OCI-LY1 (cell line): ENCODE measurements around the gene LIN7B.
"Not testable (repeated sequence)": the region's sequence is repeated elsewhere in the genome, so short reads cannot be mapped to it uniquely, and the experiment has no call there.

Experiments used
- H2AFZ ChIP-seq: fragments of 200-600 bp; sonication (generic), shearing (Covaris generic); 2 replicates; pipeline ENCODE4 v1.6.0; 2014; ENCODE audit warnings: antibody characterized with exemption, mild to moderate bottlenecking, low read length
- H3F3A ChIP-seq: fragments of 200-600 bp; sonication (generic), shearing (Covaris generic); 2 replicates; pipeline ENCODE4 v1.6.0; 2014; ENCODE audit warnings: mild to moderate bottlenecking, antibody characterized with exemption, low read length, moderate library complexity; ENCODE audit not compliant: insufficient read depth
- H3K27ac ChIP-seq: fragments of 200-600 bp; sonication (generic); 2 replicates; pipeline ENCODE4 v1.5.1; 2014; ENCODE audit warnings: low read length, mixed run types, mild to moderate bottlenecking, low read depth; ENCODE audit not compliant: poor library complexity, severe bottlenecking
- H3K27me3 ChIP-seq: fragments of 200-600 bp; sonication (generic); 2 replicates; pipeline ENCODE4 v1.6.0; 2014; ENCODE audit warnings: antibody characterized with exemption, mild to moderate bottlenecking, low read length, moderate library complexity; ENCODE audit not compliant: insufficient read depth
- H3K36me3 ChIP-seq: fragments of 200-600 bp; sonication (generic); 2 replicates; pipeline ENCODE4 v1.6.1; 2014; ENCODE audit warnings: mild to moderate bottlenecking, antibody characterized with exemption, low read length, moderate library complexity, mixed read lengths; ENCODE audit not compliant: insufficient read depth
- H3K4me1 ChIP-seq: fragments of 200-600 bp; sonication (generic); 2 replicates; pipeline ENCODE4 v1.5.1; 2014; ENCODE audit warnings: mild to moderate bottlenecking, low read length, moderate library complexity; ENCODE audit not compliant: insufficient read depth, severe bottlenecking
- H3K4me2 ChIP-seq: fragments of 200-600 bp; sonication (generic), shearing (Covaris generic); 2 replicates; pipeline ENCODE4 v1.6.1; 2014; ENCODE audit warnings: low read length
- H3K4me3 ChIP-seq: fragments of 200-600 bp; sonication (generic); 2 replicates; pipeline ENCODE4 v1.5.1; 2014; ENCODE audit warnings: low read length, low read depth, mild to moderate bottlenecking, mixed read lengths; ENCODE audit not compliant: poor library complexity, severe bottlenecking
- H3K79me2 ChIP-seq: fragments of 200-600 bp; shearing (Covaris generic); 2 replicates; pipeline ENCODE4 v1.6.1; 2016; ENCODE audit warnings: mixed run types, low read length, mixed read lengths; ENCODE audit not compliant: insufficient read depth
- H3K9ac ChIP-seq: fragments of 200-600 bp; sonication (generic), shearing (Covaris generic); 2 replicates; pipeline ENCODE4 v1.6.1; 2014; ENCODE audit warnings: mild to moderate bottlenecking, low read length, mixed read lengths
- H3K9me2 ChIP-seq: fragments of 200-600 bp; sonication (generic), shearing (Covaris generic); 2 replicates; pipeline ENCODE4 v1.6.1; 2014; ENCODE audit warnings: low read depth, mild to moderate bottlenecking, low read length, mixed read lengths
- H3K9me3 ChIP-seq: fragments of 200-600 bp; shearing (Covaris generic); 2 replicates; pipeline ENCODE4 v1.6.1; 2014; ENCODE audit warnings: low read length, mixed read lengths
- H4K20me1 ChIP-seq: fragments of 200-600 bp; sonication (generic), shearing (Covaris generic); 2 replicates; pipeline ENCODE4 v1.6.0; 2016; ENCODE audit warnings: mild to moderate bottlenecking, low read length; ENCODE audit not compliant: insufficient read depth
- EZH2 ChIP-seq: fragments of 200-600 bp; sonication (generic), shearing (Covaris generic); IDR thresholded peaks from 2 replicates; pipeline ENCODE4 v1.8.0; 2017; ENCODE audit warnings: borderline replicate concordance, mixed run types, mild to moderate bottlenecking, antibody characterized with exemption, low read length, moderate library complexity, mixed read lengths
- TF ChIP-seq, protein P1 (sequence below): fragments of 200-600 bp; sonication (generic), shearing (Covaris generic); IDR thresholded peaks from 2 replicates; pipeline ENCODE4 v1.5.1; 2017; ENCODE audit warnings: mild to moderate bottlenecking, antibody characterized with exemption, low read length, moderate library complexity, mixed read lengths

LIN7B gene

DNA sequence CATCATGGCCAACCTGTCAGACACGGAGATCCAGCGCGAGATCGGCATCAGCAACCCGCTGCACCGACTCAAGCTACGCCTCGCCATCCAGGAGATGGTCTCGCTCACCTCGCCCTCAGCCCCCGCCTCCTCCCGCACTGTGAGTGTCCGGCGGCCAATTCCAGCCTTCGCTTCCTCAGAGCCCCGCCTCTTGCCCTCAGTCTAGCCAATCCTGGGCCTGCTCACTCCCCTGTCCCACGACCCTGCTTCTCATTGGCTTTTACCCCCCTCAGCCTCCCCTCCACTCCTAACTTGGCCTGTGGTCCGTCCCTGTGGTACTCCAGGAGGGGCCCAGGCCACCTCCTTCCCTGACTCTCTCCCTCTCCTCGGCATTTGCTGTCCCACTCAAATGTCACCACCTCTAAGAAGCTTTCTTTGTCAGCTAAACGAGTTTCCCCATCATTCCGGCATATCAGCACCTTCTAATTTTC, 28.7 kb downstream of the LIN7B start:
- peaks cover 12% of the 10 kb centered on the region for H3K4me1 ChIP-seq
- no peaks in the 10 kb centered on the region for H3K36me3 ChIP-seq
- H3K27ac ChIP-seq = no peak overlapping the region
- H3K27me3 ChIP-seq = no peaks in the 10 kb centered on the region
- no peaks in the 10 kb centered on the region for H3K9me3 ChIP-seq
- H3K4me3 ChIP-seq = no peak overlapping the region
- no peak overlapping the region for H3K4me2 ChIP-seq
- no peak for TF ChIP-seq EZH2
- TF ChIP-seq, protein P1, sequence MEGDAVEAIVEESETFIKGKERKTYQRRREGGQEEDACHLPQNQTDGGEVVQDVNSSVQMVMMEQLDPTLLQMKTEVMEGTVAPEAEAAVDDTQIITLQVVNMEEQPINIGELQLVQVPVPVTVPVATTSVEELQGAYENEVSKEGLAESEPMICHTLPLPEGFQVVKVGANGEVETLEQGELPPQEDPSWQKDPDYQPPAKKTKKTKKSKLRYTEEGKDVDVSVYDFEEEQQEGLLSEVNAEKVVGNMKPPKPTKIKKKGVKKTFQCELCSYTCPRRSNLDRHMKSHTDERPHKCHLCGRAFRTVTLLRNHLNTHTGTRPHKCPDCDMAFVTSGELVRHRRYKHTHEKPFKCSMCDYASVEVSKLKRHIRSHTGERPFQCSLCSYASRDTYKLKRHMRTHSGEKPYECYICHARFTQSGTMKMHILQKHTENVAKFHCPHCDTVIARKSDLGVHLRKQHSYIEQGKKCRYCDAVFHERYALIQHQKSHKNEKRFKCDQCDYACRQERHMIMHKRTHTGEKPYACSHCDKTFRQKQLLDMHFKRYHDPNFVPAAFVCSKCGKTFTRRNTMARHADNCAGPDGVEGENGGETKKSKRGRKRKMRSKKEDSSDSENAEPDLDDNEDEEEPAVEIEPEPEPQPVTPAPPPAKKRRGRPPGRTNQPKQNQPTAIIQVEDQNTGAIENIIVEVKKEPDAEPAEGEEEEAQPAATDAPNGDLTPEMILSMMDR = no peak
- H3K9ac ChIP-seq = no peak overlapping the region
- no peaks in the 10 kb centered on the region for H3K79me2 ChIP-seq
- no peak overlapping the region for H2AFZ ChIP-seq
- H3K9me2 ChIP-seq = no peaks in the 10 kb centered on the region
- no peaks in the 10 kb centered on the region for H4K20me1 ChIP-seq
- no peaks in the 10 kb centered on the region for H3F3A ChIP-seq

DNA sequence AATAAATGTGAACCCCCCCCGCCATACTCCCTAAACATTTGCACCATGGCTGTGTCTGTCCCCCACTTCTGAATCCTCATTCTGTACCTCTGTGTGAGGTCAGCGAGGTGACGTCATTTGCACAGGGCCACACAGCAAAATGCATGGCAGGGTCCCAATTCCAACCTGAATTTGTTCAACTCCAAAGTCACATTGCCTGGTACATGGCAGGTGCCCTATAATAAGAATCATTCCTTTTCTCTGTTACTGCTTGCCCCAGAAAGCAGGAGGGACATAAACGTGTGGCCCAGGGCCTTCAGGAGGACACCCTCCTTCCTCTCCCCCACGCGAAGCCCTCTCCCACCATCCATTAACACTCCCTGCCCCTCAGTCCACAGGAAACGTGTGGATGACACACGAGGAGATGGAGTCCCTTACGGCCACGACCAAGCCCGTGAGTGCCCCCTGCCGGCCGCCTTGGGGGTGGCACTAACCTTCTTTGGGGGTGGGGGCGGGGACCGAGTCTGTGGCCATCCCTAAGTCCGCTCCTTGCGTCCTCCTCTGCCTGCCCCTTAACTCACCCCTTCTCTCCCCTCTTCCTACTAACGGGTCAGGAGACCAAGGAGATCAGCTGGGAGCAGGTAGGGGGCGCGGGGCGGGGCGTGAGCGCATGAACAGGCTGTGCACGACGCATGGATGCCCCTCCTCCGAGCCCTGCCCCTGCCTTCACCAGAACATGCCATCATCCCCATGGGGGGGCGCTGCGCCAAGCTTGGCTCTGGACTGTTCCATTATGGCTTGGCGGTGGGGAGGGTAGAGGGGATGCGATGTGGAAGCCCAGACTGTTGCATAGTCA, 31.6 kb downstream of the LIN7B start:
- Histone ChIP-seq H3F3A (no peaks in the 10 kb centered on the region), H3K9ac (peak overlapping the region; percentile 38; the same call in 1 of the 2 replicates), H3K4me3 (peak overlapping the region; percentile 61), H4K20me1 (no peaks in the 10 kb centered on the region), H3K9me3 (no peaks in the 10 kb centered on the region), H3K27ac (no peak overlapping the region), H3K4me1 (peaks cover 26% of the 10 kb centered on the region), H3K27me3 (no peaks in the 10 kb centered on the region), H3K4me2 (peak overlapping the region; percentile 83), H3K9me2 (no peaks in the 10 kb centered on the region), H2AFZ (no peak overlapping the region), H3K79me2 (no peaks in the 10 kb centered on the region), H3K36me3 (no peaks in the 10 kb centered on the region)
- TF ChIP-seq, protein P1 = peak; percentile 97
- no peak for TF ChIP-seq EZH2

DNA sequence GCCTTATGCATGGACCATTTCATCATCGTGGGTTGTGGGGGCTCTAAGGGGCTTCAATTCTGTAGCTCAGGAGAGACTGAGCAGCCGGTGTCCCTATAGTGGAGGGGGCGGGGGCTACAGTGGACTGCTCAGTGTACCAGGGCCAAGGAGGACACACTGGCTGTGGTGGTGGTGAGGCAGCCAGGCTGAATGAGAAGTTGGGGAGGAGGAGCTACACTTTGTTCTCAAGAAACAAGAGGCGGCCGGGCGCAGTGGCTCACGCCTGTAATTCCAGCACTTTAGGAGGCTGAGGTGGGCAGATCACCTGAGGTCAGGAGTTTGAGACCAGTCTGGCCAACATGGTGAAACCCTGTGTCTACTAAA, 32.2 kb downstream of the LIN7B start:
- not testable (repeated sequence) for H3K36me3 ChIP-seq, H3K9me3 ChIP-seq, H3K27me3 ChIP-seq, H3K9me2 ChIP-seq, H3K79me2 ChIP-seq, H3K9ac ChIP-seq, H3F3A ChIP-seq, H4K20me1 ChIP-seq, H3K27ac ChIP-seq, H2AFZ ChIP-seq
- peak overlapping the region; percentile 83 for H3K4me2 ChIP-seq
- peak overlapping the region; percentile 61 for H3K4me3 ChIP-seq
- peaks cover 32% of the 10 kb centered on the region for H3K4me1 ChIP-seq
